GM19240 (cell line): Measurements from ENCODE around the gene CCNQ.

ENCODE experiments used
- DNase-seq: peaks from one replicate; pipeline ENCODE4 v3.0.0; 2011; ENCODE audit warnings: low spot score; ENCODE audit not compliant: insufficient read length

The CCNQ gene

GRCh38 chrX:153598541-153599191 is at the start of gene CCNQ:
Gene CCNQ (minus strand): TSS chrX:153599139. CDS start chrX:153599073, 66 bp downstream.
- DNase-seq: no peak

GRCh38 chrX:153647461-153648357 is 48.8 kb upstream of the CCNQ start:
- DNase-seq: no peak

GRCh38 chrX:153646620-153647373 is 47.9 kb upstream of the CCNQ start, which contains the start of gene DUSP9:
Gene DUSP9 (plus strand): TSS chrX:153647203. CDS start chrX:153647954, 751 bp downstream.
- no peak for DNase-seq

- no peak for DNase-seq
Observed at GRCh38 chrX:153645921-153646488, 47.1 kb upstream of the CCNQ start.

- DNase-seq: no peak
Observed at GRCh38 chrX:153645151-153645550, 46.2 kb upstream of the CCNQ start.

GRCh38 chrX:153644356-153645125 is 45.6 kb upstream of the CCNQ start:
- no peak for DNase-seq

GRCh38 chrX:153643431-153644351 is 44.8 kb upstream of the CCNQ start:
- DNase-seq: no peak

GRCh38 chrX:153642655-153643430 is 43.9 kb upstream of the CCNQ start:
- DNase-seq: no peak

- DNase-seq: no peak
Observed at GRCh38 chrX:153642051-153642654, 43.2 kb upstream of the CCNQ start.

- DNase-seq: no peak
Observed at GRCh38 chrX:153641627-153642026, 42.7 kb upstream of the CCNQ start.

GRCh38 chrX:153640736-153641575 is 42.0 kb upstream of the CCNQ start:
- no peak for DNase-seq

GRCh38 chrX:153640045-153640686 is 41.2 kb upstream of the CCNQ start:
- DNase-seq: no peak

- DNase-seq: no peak
Observed at GRCh38 chrX:153639177-153640044, 40.5 kb upstream of the CCNQ start.

- no peak for DNase-seq
Observed at GRCh38 chrX:153638436-153639176, 39.7 kb upstream of the CCNQ start.

GRCh38 chrX:153638041-153638371 is 39.1 kb upstream of the CCNQ start:
- no peak for DNase-seq
